Right renal pelvis (tissue), 4 donors: ENCODE data around the gene LARP4B. TPM values are rescaled to one million over a fixed set of nuclear protein-coding genes. Genes with fewer than 3 reads are reported as not detected.
"Not testable (repeated sequence)": the region's sequence is repeated elsewhere in the genome, so short reads cannot be mapped to it uniquely, and the experiment has no call there.

Experiments
- DNase-seq, 4 donors: peaks; one replicate each; pipeline ENCODE4 v3.0.0-alpha.2; 2013; ENCODE audit warnings: low read depth in 4 of 4, low spot score in 3 of 4, missing footprints in 1 of 4
- polyA plus RNA-seq, 4 donors: library from polyadenylated mRNA; unstranded; fragments of 120-200 nt; gene quantifications; one replicate each; pipeline ENCODE4 v1.2.1, GENCODE V29; 2013; ENCODE audit not compliant: insufficient read length in 4 of 4

The LARP4B gene
- polyA plus RNA-seq, 4 donors, result 41.9 to 49.4 (median 43.0) TPM

GRCh38 chr10:958856-959255 is 27.4 kb upstream of the LARP4B start:
- no peak for DNase-seq

GRCh38 chr10:958106-958505 is 26.6 kb upstream of the LARP4B start:
- no peak for DNase-seq

GRCh38 chr10:955820-956217 is 24.3 kb upstream of the LARP4B start:
- DNase-seq, result no peak

- no peak for DNase-seq
Observed at GRCh38 chr10:955127-955819, 23.8 kb upstream of the LARP4B start.

GRCh38 chr10:954396-954795 is 22.9 kb upstream of the LARP4B start:
- no peak for DNase-seq

- no peak for DNase-seq
Observed at GRCh38 chr10:953836-954235, 22.3 kb upstream of the LARP4B start.

GRCh38 chr10:949446-949845 is 17.9 kb upstream of the LARP4B start:
- DNase-seq, result no peak

- DNase-seq, result no peak
Observed at GRCh38 chr10:948347-948746, 16.8 kb upstream of the LARP4B start.

- no peak for DNase-seq
Observed at GRCh38 chr10:947881-948280, 16.4 kb upstream of the LARP4B start.

GRCh38 chr10:947051-947450 is 15.5 kb upstream of the LARP4B start:
- DNase-seq, result no peak

- no peak for DNase-seq
Observed at GRCh38 chr10:945778-946177, 14.3 kb upstream of the LARP4B start.

GRCh38 chr10:944034-944831 is 12.7 kb upstream of the LARP4B start:
- DNase-seq, result no peak

- no peak for DNase-seq
Observed at GRCh38 chr10:943334-944033, 12.0 kb upstream of the LARP4B start.

GRCh38 chr10:938941-939678 is 7.6 kb upstream of the LARP4B start:
- DNase-seq, result no peak

- DNase-seq, result no peak
Observed at GRCh38 chr10:934746-935406, 3.4 kb upstream of the LARP4B start.

GRCh38 chr10:934165-934564 is 2.7 kb upstream of the LARP4B start:
- not testable (repeated sequence) for DNase-seq

- DNase-seq, result no peak
Observed at GRCh38 chr10:932589-932988, 1.1 kb upstream of the LARP4B start.

GRCh38 chr10:930625-931325 is 730 bp downstream of the LARP4B start:
- no peak for DNase-seq

- no peak for DNase-seq
Observed at GRCh38 chr10:929960-930624, 1.4 kb downstream of the LARP4B start.
